Measurements from ENCODE around the gene PGP. TPM values are rescaled to one million over a fixed set of nuclear protein-coding genes. Genes with fewer than 3 reads are reported as not detected.

PGP gene
- polyA plus RNA-seq, 2 of the 4 experiments (the other 2 are of a cell fraction): 13.9 to 33.7 TPM

DNA sequence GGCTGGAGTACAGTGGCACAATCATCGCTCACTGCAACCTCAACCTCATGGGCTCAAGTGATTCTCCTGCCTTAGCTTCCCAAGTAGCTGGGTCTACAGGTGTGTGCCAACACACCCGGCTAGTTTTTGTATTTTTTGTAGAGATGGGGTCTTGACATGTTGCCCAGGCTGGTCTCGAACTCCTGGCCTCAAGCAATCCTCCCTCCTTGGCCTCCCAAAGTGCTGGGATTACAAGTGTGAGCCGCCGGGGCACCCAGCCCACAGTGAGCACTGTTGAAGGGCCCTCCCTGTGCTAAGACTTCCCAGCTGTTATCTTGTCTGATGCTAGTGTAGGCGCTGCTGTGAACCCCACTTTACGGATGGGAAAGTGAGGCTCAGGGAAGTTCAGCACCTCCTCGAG is 26.2 kb downstream of the PGP start:
- H3K4me3 ChIP-seq: no peak overlapping the region
- H3K4me1 ChIP-seq: no peaks in the 10 kb centered on the region
- no peak overlapping the region for H3K4me2 ChIP-seq
- WGBS (ENCODE audit: missing lambda C conversion rate): 77% methylated on average over 8 of the region's 8 CpGs
- ChIA-PET CTCF (interaction anchor here (1.0 to 1.2 kb wide), 4 partner anchors 11 to 313 kb away, joined by 3 read pairs; partner anchors contain the start of gene ECI1), POLR2A (interaction anchor here (1.0 kb wide), 1 partner anchor 33 kb away, joined by 3 read pairs; the partner anchor contains the start of gene TRAF7)
- no peak for TF ChIP-seq MAZ (IDR thresholded peaks at IDR 0.05; ENCODE audit: borderline replicate concordance, low read depth, low read length)
- no peak for TF ChIP-seq MAFK (IDR thresholded peaks at IDR 0.05; ENCODE audit: partially characterized antibody)
- TF ChIP-seq, protein P1, sequence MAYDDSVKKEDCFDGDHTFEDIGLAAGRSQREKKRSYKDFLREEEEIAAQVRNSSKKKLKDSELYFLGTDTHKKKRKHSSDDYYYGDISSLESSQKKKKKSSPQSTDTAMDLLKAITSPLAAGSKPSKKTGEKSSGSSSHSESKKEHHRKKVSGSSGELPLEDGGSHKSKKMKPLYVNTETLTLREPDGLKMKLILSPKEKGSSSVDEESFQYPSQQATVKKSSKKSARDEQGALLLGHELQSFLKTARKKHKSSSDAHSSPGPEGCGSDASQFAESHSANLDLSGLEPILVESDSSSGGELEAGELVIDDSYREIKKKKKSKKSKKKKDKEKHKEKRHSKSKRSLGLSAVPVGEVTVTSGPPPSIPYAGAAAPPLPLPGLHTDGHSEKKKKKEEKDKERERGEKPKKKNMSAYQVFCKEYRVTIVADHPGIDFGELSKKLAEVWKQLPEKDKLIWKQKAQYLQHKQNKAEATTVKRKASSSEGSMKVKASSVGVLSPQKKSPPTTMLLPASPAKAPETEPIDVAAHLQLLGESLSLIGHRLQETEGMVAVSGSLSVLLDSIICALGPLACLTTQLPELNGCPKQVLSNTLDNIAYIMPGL (CRISPR knock-in tag; IDR thresholded peaks at IDR 0.05; ENCODE audit: borderline replicate concordance): no peak
- TF ChIP-seq NR3C1 (IDR thresholded peaks at IDR 0.05): no peak
- TF ChIP-seq NPAS2 (CRISPR knock-in tag; IDR thresholded peaks at IDR 0.05; ENCODE audit: borderline replicate concordance): no peak
- TF ChIP-seq, protein P2, sequence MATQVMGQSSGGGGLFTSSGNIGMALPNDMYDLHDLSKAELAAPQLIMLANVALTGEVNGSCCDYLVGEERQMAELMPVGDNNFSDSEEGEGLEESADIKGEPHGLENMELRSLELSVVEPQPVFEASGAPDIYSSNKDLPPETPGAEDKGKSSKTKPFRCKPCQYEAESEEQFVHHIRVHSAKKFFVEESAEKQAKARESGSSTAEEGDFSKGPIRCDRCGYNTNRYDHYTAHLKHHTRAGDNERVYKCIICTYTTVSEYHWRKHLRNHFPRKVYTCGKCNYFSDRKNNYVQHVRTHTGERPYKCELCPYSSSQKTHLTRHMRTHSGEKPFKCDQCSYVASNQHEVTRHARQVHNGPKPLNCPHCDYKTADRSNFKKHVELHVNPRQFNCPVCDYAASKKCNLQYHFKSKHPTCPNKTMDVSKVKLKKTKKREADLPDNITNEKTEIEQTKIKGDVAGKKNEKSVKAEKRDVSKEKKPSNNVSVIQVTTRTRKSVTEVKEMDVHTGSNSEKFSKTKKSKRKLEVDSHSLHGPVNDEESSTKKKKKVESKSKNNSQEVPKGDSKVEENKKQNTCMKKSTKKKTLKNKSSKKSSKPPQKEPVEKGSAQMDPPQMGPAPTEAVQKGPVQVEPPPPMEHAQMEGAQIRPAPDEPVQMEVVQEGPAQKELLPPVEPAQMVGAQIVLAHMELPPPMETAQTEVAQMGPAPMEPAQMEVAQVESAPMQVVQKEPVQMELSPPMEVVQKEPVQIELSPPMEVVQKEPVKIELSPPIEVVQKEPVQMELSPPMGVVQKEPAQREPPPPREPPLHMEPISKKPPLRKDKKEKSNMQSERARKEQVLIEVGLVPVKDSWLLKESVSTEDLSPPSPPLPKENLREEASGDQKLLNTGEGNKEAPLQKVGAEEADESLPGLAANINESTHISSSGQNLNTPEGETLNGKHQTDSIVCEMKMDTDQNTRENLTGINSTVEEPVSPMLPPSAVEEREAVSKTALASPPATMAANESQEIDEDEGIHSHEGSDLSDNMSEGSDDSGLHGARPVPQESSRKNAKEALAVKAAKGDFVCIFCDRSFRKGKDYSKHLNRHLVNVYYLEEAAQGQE (IDR thresholded peaks at IDR 0.05): no peak
- no peaks in the 10 kb centered on the region for H3K9me3 ChIP-seq
- ATAC-seq (no peak), DNase-seq (ENCODE audit: low read depth in 1 of 2, low spot score in 1 of 2) (no peak), FAIRE-seq (no peak)
- H3K27ac ChIP-seq: no peak overlapping the region

DNA sequence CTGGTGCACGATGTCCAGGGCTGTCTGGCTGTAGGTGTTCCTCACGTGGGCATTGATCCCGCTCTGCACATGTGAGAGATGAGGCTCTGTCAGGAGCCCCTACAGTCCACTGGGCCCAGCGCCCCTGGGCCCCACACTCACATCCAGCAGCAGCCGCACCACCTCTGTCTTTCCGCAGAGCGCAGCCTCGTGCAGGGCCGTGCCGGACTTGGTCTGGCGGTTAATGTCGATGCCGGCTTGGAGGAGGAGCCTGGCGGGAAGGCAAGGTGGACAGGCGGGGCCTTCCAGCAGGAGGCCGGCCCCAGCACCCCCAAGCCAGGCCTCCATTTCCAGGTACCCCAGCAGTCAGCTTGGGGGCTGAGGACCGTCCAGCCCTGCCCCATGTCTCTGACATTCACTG is 27.4 kb downstream of the PGP start:
- no peaks in the 10 kb centered on the region for H3K9me3 ChIP-seq
- H3K27ac ChIP-seq: no peak overlapping the region
- FAIRE-seq: no peak
- TF ChIP-seq, protein P1 (CRISPR knock-in tag; IDR thresholded peaks at IDR 0.05; ENCODE audit: borderline replicate concordance): no peak
- TF ChIP-seq FOSL2 (IDR thresholded peaks at IDR 0.05) (no peak), FOSL2 (CRISPR knock-in tag; IDR thresholded peaks at IDR 0.05) (no peak), ZNF302 (CRISPR knock-in tag; IDR thresholded peaks at IDR 0.05) (no peak), BHLHE40 (IDR thresholded peaks at IDR 0.05; ENCODE audit: low read depth, low read length) (no peak), HOXB13 (CRISPR knock-in tag; IDR thresholded peaks at IDR 0.05; ENCODE audit: low read depth) (no peak), MAZ (IDR thresholded peaks at IDR 0.05; ENCODE audit: borderline replicate concordance, low read depth, low read length) (no peak)
- TF ChIP-seq, protein P3, sequence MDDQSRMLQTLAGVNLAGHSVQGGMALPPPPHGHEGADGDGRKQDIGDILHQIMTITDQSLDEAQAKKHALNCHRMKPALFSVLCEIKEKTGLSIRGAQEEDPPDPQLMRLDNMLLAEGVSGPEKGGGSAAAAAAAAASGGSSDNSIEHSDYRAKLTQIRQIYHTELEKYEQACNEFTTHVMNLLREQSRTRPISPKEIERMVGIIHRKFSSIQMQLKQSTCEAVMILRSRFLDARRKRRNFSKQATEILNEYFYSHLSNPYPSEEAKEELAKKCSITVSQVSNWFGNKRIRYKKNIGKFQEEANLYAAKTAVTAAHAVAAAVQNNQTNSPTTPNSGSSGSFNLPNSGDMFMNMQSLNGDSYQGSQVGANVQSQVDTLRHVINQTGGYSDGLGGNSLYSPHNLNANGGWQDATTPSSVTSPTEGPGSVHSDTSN (IDR thresholded peaks at IDR 0.05): no peak
- TF ChIP-seq, protein P4, sequence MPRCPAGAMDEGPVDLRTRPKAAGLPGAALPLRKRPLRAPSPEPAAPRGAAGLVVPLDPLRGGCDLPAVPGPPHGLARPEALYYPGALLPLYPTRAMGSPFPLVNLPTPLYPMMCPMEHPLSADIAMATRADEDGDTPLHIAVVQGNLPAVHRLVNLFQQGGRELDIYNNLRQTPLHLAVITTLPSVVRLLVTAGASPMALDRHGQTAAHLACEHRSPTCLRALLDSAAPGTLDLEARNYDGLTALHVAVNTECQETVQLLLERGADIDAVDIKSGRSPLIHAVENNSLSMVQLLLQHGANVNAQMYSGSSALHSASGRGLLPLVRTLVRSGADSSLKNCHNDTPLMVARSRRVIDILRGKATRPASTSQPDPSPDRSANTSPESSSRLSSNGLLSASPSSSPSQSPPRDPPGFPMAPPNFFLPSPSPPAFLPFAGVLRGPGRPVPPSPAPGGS (IDR thresholded peaks at IDR 0.05): no peak
- TF ChIP-seq, protein P5, sequence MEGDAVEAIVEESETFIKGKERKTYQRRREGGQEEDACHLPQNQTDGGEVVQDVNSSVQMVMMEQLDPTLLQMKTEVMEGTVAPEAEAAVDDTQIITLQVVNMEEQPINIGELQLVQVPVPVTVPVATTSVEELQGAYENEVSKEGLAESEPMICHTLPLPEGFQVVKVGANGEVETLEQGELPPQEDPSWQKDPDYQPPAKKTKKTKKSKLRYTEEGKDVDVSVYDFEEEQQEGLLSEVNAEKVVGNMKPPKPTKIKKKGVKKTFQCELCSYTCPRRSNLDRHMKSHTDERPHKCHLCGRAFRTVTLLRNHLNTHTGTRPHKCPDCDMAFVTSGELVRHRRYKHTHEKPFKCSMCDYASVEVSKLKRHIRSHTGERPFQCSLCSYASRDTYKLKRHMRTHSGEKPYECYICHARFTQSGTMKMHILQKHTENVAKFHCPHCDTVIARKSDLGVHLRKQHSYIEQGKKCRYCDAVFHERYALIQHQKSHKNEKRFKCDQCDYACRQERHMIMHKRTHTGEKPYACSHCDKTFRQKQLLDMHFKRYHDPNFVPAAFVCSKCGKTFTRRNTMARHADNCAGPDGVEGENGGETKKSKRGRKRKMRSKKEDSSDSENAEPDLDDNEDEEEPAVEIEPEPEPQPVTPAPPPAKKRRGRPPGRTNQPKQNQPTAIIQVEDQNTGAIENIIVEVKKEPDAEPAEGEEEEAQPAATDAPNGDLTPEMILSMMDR (IDR thresholded peaks at IDR 0.05): no peak
- H3K4me2 ChIP-seq: no peak overlapping the region
- no peak for ATAC-seq
- ChIA-PET POLR2A (interaction anchor here (1.0 kb wide), 1 partner anchor 32 kb away, joined by 3 read pairs; the partner anchor contains the start of gene TRAF7), CTCF (interaction anchor here (0.6 kb wide), 1 partner anchor 262 kb away, joined by 4 read pairs; no protein-coding TSS in a partner anchor)
- no peaks in the 10 kb centered on the region for H3K4me1 ChIP-seq
- no peak overlapping the region for H3K4me3 ChIP-seq
- no peak for DNase-seq (ENCODE audit: low read depth in 1 of 2, low spot score in 1 of 2)
- 88% methylated on average over 16 of the region's 17 CpGs for WGBS (ENCODE audit: missing lambda C conversion rate)
